Thyroid gland (tissue), 4 donors: ENCODE measurements around the gene PNLIPRP1. TPM values are rescaled to one million over a fixed set of nuclear protein-coding genes. Genes with fewer than 3 reads are reported as not detected.

Experiments
- DNase-seq, 2 donors: peaks; one replicate each; pipeline ENCODE4 v3.0.0-alpha.2; 2019
- H3K27ac ChIP-seq, 3 donors: fragments of 200-600 bp; sonication (generic); 1 replicate in 2 of 3; 2 replicates in 1 of 3; pipeline ENCODE4 v1.5.1; 2016 to 2019; ENCODE audit warnings: mild to moderate bottlenecking in 1 of 3, moderate library complexity in 1 of 3
- H3K27me3 ChIP-seq: fragments of 200-600 bp; sonication (generic); one replicate; pipeline ENCODE4 v1.5.1; 2019
- H3K36me3 ChIP-seq, 2 donors: fragments of 200-600 bp; sonication (generic); one replicate each; pipeline ENCODE4 v1.5.1; 2016 to 2019
- H3K4me1 ChIP-seq, 2 donors: fragments of 200-600 bp; sonication (generic); one replicate each; pipeline ENCODE4 v1.5.1; 2017 to 2019
- H3K4me3 ChIP-seq, 3 donors: fragments of 200-600 bp; sonication (generic); replicated peaks in 1 of 3; 1 replicate in 2 of 3; 2 replicates in 1 of 3; pipeline ENCODE4 v1.5.1; 2016; ENCODE audit warnings: mild to moderate bottlenecking in 1 of 3
- H3K9me3 ChIP-seq: fragments of 200-600 bp; sonication (generic); one replicate; pipeline ENCODE4 v1.5.1; 2017
- POLR2A ChIP-seq, 2 donors: fragments of 450-650 bp; IDR thresholded peaks; one replicate each; pipeline ENCODE4 v1.6.1; 2017; ENCODE audit warnings: antibody characterized with exemption in 2 of 2, mild to moderate bottlenecking in 2 of 2, moderate library complexity in 1 of 2
- WGBS, 2 donors: methylation state at CpG; one replicate each; pipeline ENCODE4 v1.1.5; 2017; 5-methylcytosine and 5-hydroxymethylcytosine counted together
- intact Hi-C: fragments of 100-400 bp; cut with DNase I; formaldehyde crosslinking; loops from one replicate; pipeline ENCODE4 v1.15.1; 2023
- total RNA-seq, 4 donors: library from RNA; depleted of rRNA; stranded (reverse); fragments of >200 nt; gene quantifications; one replicate each; pipeline ENCODE4 v1.2.3, GENCODE V29; 2016
- TF ChIP-seq, protein P1 (sequence below), 6 experiments: fragments of 200-600 bp in 3 of 6; fragments of 450-650 bp in 3 of 6; sonication (generic) in 3 of 6; IDR thresholded peaks; one replicate each; pipeline ENCODE4 v1.5.1; 2016 to 2019; ENCODE audit warnings: antibody characterized with exemption in 6 of 6, mild to moderate bottlenecking in 2 of 6, inconsistent platforms in 1 of 6, moderate library complexity in 1 of 6

Gene PNLIPRP1
- total RNA-seq = not detected

DNA sequence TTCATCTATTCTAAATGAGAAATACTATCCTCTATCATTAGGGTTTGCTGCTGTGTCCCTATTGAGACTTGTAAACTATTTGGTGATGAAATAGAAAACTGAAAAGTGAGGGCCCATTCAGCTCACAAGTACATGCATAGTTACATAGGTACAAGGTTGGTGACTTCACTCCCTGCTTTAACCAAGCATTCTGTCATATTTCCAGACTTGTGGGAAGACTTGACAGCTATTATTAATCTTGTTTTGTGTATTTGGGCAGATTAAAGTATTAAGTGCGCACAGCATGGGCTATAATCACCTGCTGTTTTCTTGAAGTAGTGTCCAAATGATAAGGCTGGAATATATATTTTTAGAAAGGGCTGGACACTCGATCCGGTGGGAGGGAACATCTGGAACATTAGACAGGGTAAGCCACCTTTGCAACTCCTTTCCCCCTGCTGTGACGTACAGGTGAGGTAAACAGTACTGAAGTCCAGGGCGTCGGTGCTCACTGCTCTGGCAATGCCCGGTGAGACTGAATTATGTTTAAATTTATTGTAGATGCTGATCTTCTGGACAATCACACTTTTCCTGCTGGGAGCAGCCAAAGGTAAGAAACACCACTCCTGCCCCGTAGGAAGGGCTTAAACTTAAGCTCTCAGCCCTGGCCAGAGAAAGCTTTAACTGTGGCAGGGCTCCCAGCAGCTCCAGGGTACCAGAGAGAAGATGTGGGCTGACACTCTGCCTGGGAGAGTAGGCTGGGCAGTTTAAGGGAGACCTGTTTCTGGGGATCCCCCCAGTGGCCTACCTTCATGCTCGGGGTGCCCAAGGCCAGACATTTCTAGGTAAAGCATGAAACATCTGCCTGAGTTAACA lies at the start of gene PNLIPRP1:
TSS of gene PNLIPRP1 (plus strand) at position 370 of the 855 bp plus-strand sequence. CDS start at position 541, 171 bp downstream.
- Histone ChIP-seq H3K36me3 (no peaks in the 10 kb centered on the region), H3K27me3 (no peaks in the 10 kb centered on the region), H3K4me1 (no peaks in the 10 kb centered on the region), H3K9me3 (no peaks in the 10 kb centered on the region), H3K4me3 (no peak within 1 kb of the TSS), H3K27ac (no peak within 1 kb of the TSS)
- intact Hi-C loops = no loop called here
- no peak for TF ChIP-seq POLR2A (IDR thresholded peaks at IDR 0.05)
- TF ChIP-seq, protein P1, sequence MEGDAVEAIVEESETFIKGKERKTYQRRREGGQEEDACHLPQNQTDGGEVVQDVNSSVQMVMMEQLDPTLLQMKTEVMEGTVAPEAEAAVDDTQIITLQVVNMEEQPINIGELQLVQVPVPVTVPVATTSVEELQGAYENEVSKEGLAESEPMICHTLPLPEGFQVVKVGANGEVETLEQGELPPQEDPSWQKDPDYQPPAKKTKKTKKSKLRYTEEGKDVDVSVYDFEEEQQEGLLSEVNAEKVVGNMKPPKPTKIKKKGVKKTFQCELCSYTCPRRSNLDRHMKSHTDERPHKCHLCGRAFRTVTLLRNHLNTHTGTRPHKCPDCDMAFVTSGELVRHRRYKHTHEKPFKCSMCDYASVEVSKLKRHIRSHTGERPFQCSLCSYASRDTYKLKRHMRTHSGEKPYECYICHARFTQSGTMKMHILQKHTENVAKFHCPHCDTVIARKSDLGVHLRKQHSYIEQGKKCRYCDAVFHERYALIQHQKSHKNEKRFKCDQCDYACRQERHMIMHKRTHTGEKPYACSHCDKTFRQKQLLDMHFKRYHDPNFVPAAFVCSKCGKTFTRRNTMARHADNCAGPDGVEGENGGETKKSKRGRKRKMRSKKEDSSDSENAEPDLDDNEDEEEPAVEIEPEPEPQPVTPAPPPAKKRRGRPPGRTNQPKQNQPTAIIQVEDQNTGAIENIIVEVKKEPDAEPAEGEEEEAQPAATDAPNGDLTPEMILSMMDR (IDR thresholded peaks at IDR 0.05) = no peak
- WGBS, 2 donors = 83 to 87% methylated on average over 9 of the region's 9 CpGs
- DNase-seq = no peak

DNA sequence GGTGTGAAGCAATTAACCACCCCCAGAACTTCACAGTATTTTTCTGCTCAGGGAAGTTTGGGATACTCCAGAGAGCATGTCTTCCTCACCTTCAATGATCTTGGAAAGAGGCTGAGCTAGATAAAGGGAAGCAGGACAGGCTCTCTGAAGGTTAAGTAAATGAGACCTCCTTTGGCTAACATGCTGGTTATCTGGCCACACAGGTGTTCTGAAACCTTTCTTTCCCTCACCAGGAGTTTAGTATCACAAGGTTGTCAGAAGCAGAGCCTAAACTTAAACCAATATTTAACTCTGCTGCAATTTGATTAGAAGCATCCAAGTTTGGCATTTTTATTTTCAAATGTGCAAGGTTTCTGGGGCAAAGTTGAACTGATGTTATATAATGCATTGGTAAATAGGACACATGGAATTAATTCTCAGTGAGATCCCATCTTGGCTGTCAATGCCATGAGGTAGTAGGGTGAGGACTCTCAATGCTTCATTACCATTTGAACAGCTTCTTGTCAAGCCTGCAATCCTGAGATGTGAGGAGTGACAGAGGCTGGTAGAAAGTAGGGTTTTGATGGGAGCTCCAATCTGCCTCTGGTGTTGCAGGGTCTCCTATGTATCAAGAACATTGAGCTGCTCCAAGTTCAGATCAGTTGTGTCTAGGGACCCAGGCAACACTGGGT lies 48.6 kb upstream of the PNLIPRP1 start:
- Histone ChIP-seq H3K27me3 (no peaks in the 10 kb centered on the region), H3K4me1 (no peaks in the 10 kb centered on the region), H3K4me3 (no peak overlapping the region), H3K27ac (no peak overlapping the region), H3K36me3 (no peaks in the 10 kb centered on the region), H3K9me3 (no peaks in the 10 kb centered on the region)
- intact Hi-C loops = no loop called here
- no peak for TF ChIP-seq POLR2A (IDR thresholded peaks at IDR 0.05)
- TF ChIP-seq, protein P1 (IDR thresholded peaks at IDR 0.05) = no peak
- no peak for DNase-seq

DNA sequence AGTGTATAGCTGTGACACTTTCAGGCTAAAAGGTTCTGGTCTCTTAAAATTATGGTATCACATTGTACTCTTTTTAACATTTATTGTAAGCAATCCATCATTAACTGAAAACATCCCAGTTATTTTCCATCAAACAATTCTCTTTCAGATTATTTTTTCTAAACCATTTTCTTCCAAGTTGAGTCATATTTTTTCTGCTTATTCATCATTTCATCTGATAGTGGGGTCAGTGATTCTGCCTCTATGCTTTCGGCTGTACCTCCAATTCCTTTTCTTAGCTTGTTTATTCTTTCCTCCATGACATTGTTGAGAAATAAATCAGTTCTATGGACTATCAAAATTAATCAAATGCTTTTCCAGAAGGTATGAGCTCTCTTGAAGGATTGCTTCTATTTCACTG lies 45.6 kb upstream of the PNLIPRP1 start:
- WGBS, 2 donors = 79 to 83% methylated on average over 1 of the region's 1 CpG
- Histone ChIP-seq H3K27me3 (no peaks in the 10 kb centered on the region), H3K4me1 (no peaks in the 10 kb centered on the region), H3K9me3 (no peaks in the 10 kb centered on the region), H3K27ac (no peak overlapping the region), H3K4me3 (no peak overlapping the region), H3K36me3 (no peaks in the 10 kb centered on the region)
- DNase-seq = no peak
- TF ChIP-seq, protein P1 (IDR thresholded peaks at IDR 0.05) = no peak
- TF ChIP-seq POLR2A (IDR thresholded peaks at IDR 0.05) = no peak
- intact Hi-C loops = no loop called here

DNA sequence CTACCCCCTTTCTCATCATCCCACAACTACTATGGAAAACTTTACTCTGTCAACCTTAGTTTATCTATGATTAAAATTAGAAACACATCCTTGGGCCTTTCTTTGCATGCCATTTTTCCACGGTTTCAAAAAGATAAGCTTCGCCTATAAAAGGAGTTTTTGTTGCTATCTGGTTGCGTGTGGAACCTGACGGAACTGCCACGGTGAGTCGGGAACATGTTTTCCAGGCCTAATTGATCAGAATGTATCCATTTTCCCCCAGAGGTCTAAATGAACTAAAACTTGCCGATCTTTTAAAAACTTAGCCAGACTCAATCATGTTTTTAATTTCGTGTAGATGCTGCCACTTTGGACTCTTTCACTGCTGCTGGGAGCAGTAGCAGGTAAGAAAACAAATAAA lies 45.0 kb upstream of the PNLIPRP1 start, which contains the start of gene PNLIP:
TSS of gene PNLIP (plus strand) at position 176 of the 400 bp plus-strand sequence. CDS start at position 338, 162 bp downstream.
- intact Hi-C loops = no loop called here
- no peaks in the 10 kb centered on the region for H3K4me1 ChIP-seq

More for the DNA sequence above, 45.0 kb upstream of the PNLIPRP1 start, which contains the start of gene PNLIP:
- 82 to 85% methylated on average over 8 of the region's 8 CpGs for WGBS, 2 donors
- H3K27ac ChIP-seq = no peak within 1 kb of the TSS
- no peak for DNase-seq
- H3K36me3 ChIP-seq = no peaks in the 10 kb centered on the region
- TF ChIP-seq, protein P1 (IDR thresholded peaks at IDR 0.05) = no peak
- no peak for TF ChIP-seq POLR2A (IDR thresholded peaks at IDR 0.05)
- no peak within 1 kb of the TSS for H3K4me3 ChIP-seq
- no peaks in the 10 kb centered on the region for H3K27me3 ChIP-seq
- no peaks in the 10 kb centered on the region for H3K9me3 ChIP-seq
